Choroid plexus epithelial cell (primary cell): ENCODE results near the gene C1R.
A peak's percentile ranks its signal among the peaks of the same experiment; 100 is the strongest.

ENCODE experiments used
- DNase-seq: peaks from one replicate; pipeline ENCODE4 v3.0.0-alpha.2; 2010; ENCODE audit warnings: low read depth
- H3K4me3 ChIP-seq: 2 replicates; pipeline ENCODE4 v1.5.1; 2011; ENCODE audit warnings: low read depth, mild to moderate bottlenecking, control low read depth, low read length, moderate library complexity
- CTCF ChIP-seq: conservative IDR thresholded peaks from 2 replicates; pipeline ENCODE4 v1.5.1; 2011; ENCODE audit warnings: low read depth, mild to moderate bottlenecking, control low read depth, inconsistent platforms, low read length, moderate library complexity

The C1R gene

DNA sequence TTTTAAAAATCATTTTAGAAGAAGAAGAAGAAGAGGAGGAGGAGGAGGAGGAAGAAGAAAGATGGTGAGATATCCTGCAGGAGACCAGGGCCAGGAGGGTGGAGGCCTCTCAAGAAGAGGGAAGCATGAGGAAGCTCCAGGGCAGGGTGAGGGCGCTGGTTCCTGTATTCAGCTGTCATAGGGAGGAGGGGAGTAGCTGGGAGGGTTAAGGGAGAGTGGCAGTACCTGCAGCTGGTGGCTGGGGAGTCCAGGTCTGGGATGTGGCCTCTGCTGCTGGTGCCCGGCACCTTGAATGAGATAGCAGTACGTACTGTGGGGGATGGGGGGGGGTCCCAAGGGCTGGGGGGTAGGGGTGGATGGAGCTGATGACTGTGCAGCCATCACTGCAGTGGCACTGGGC, 26.6 kb upstream of the C1R start:
- DNase-seq, result no peak
- TF ChIP-seq CTCF, result no peak
- no peak overlapping the region for H3K4me3 ChIP-seq

- no peak for TF ChIP-seq CTCF
- no peak overlapping the region for H3K4me3 ChIP-seq
- DNase-seq, result no peak
Measured at GRCh38 chr12:7117670-7118069, 25.4 kb upstream of the C1R start.

DNA sequence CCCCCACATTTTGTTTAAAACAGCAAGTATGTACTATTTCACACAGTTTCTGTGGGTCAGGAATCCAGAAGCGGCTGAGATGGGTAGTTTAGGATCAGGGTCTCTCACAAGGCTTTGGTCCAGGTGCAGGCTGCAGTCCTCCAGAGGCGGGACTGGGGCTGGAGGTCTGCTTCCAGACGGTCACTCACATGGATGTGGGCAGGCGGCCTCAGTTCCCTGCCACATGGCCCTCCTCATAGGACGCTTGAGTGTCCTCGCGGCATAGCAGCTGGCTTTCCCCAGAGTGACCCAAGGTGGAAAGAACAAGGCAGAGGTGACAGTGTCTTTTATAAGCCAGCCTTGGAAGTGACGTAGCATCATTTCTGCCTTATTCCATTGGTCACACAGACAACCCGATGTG, 24.7 kb upstream of the C1R start:
- TF ChIP-seq CTCF, result no peak
- DNase-seq, result no peak

GRCh38 chr12:7116196-7116595, 24.0 kb upstream of the C1R start:
- DNase-seq, result no peak
- H3K4me3 ChIP-seq, result no peak overlapping the region
- no peak for TF ChIP-seq CTCF

More for the DNA sequence above, 24.7 kb upstream of the C1R start:
- no peak overlapping the region for H3K4me3 ChIP-seq

DNA sequence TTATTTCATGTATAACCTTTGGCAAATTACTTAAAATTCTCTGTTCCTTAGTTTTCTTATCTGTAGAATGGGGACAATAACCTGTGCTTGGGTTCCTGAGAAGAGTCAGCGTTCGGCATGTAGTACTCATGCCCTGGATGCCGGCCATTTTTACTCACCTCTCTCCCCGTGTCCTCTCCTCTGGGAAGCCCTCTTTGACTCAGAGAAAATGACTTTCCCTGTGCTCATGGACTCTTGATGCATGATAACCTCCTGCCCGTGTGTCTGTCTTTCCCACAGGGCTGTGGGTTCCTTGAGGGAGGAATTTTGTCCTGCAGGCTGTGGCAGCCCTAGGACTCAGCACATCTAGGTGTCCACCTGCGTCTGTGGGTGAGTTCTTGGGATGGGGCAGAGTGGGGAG, 22.6 kb upstream of the C1R start:
- H3K4me3 ChIP-seq, result no peak overlapping the region
- no peak for TF ChIP-seq CTCF
- no peak for DNase-seq

DNA sequence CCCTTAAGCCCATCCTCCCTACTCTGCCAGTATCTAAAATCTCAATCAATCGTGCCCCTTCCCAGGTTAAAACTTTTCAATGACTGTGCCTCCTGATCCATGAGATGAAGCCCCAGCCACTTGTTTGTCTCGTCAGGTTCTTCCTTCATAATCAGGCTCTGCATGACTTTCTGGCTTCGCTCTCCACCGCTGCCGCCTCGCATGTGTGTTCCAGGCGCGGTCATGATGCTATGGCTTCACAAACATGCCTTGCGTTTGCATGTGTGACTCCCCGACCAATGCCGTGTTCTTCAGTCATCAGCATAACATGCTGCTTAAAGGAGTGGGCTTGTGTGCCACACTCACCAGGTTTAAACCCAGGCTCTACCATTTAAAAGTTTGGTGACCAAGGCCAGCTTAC, 21.8 kb upstream of the C1R start:
- DNase-seq, result no peak
- H3K4me3 ChIP-seq, result no peak overlapping the region
- no peak for TF ChIP-seq CTCF

- DNase-seq, result peak; percentile 64
- H3K4me3 ChIP-seq, result no peak overlapping the region
- TF ChIP-seq CTCF, result peak; percentile 83
Measured at GRCh38 chr12:7113389-7113871, 21.2 kb upstream of the C1R start.
